HepG2 (cell line): Measurements from ENCODE around the gene DOCK2.

Source experiments
- EZH2 ChIP-seq: conservative IDR thresholded peaks from 2 replicates; pipeline ENCODE4 v1.6.1; 2012; ENCODE audit warnings: mild to moderate bottlenecking, low read depth, low read length, moderate library complexity
- KLF15 ChIP-seq: sonication (generic); formaldehyde crosslinking; IDR thresholded peaks from 2 replicates; pipeline ENCODE4 v1.8.1; 2023; ENCODE audit warnings: borderline replicate concordance, mild to moderate bottlenecking, inconsistent platforms, missing genetic modification reagents, mixed read lengths
- MXI1 ChIP-seq: IDR thresholded peaks from 3 replicates; pipeline ENCODE4 v1.6.1; 2012; ENCODE audit warnings: low read depth, low read length, inconsistent platforms, borderline replicate concordance
- POLR2AphosphoS5 ChIP-seq: IDR thresholded peaks from 2 replicates; pipeline ENCODE4 v1.6.1; 2012; ENCODE audit warnings: low read depth, low read length
- ZNF263 ChIP-seq: sonication (generic); formaldehyde crosslinking; IDR thresholded peaks from 2 replicates; pipeline ENCODE4 v1.4.0; 2020; ENCODE audit warnings: missing genetic modification reagents
- ZNF547 ChIP-seq: sonication (generic); formaldehyde crosslinking; IDR thresholded peaks from 2 replicates; pipeline ENCODE4 v1.5.1; 2020; ENCODE audit warnings: mild to moderate bottlenecking, missing genetic modification reagents
- TF ChIP-seq, protein P1 (sequence below): sonication (generic); formaldehyde crosslinking; IDR thresholded peaks from 2 replicates; pipeline ENCODE4 v1.5.1; 2020; ENCODE audit warnings: mild to moderate bottlenecking, missing genetic modification reagents, borderline replicate concordance
- TF ChIP-seq, protein P2 (sequence below): sonication (generic); formaldehyde crosslinking; IDR thresholded peaks from 2 replicates; pipeline ENCODE4 v1.5.0; 2020; ENCODE audit warnings: missing genetic modification reagents

DNA sequence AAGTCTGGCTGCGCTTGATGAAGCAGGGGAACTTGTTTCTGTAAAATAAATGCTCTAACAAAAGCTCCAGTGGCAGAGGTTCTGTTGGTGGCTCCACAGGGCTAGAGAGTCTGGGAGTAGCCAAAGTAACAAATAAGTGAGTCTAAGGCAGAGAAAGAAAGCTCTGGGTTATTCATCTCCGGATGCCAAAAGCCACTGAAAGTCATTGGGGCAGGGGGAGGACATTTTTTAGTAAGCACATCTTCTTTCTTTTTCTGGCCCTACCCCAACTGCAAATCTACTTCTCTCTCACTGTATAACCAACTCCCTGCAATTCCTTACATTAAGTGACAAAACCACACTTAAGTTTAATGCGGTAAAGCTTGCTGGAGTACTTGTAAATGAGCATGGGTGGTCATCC lies 201.6 kb downstream of the DOCK2 start:
- TF ChIP-seq ZNF547 (CRISPR knock-in tag) (no peak), POLR2AphosphoS5 (no peak), EZH2 (no peak), KLF15 (CRISPR knock-in tag) (no peak), ZNF263 (CRISPR knock-in tag) (no peak), MXI1 (no peak)
- TF ChIP-seq, protein P1, sequence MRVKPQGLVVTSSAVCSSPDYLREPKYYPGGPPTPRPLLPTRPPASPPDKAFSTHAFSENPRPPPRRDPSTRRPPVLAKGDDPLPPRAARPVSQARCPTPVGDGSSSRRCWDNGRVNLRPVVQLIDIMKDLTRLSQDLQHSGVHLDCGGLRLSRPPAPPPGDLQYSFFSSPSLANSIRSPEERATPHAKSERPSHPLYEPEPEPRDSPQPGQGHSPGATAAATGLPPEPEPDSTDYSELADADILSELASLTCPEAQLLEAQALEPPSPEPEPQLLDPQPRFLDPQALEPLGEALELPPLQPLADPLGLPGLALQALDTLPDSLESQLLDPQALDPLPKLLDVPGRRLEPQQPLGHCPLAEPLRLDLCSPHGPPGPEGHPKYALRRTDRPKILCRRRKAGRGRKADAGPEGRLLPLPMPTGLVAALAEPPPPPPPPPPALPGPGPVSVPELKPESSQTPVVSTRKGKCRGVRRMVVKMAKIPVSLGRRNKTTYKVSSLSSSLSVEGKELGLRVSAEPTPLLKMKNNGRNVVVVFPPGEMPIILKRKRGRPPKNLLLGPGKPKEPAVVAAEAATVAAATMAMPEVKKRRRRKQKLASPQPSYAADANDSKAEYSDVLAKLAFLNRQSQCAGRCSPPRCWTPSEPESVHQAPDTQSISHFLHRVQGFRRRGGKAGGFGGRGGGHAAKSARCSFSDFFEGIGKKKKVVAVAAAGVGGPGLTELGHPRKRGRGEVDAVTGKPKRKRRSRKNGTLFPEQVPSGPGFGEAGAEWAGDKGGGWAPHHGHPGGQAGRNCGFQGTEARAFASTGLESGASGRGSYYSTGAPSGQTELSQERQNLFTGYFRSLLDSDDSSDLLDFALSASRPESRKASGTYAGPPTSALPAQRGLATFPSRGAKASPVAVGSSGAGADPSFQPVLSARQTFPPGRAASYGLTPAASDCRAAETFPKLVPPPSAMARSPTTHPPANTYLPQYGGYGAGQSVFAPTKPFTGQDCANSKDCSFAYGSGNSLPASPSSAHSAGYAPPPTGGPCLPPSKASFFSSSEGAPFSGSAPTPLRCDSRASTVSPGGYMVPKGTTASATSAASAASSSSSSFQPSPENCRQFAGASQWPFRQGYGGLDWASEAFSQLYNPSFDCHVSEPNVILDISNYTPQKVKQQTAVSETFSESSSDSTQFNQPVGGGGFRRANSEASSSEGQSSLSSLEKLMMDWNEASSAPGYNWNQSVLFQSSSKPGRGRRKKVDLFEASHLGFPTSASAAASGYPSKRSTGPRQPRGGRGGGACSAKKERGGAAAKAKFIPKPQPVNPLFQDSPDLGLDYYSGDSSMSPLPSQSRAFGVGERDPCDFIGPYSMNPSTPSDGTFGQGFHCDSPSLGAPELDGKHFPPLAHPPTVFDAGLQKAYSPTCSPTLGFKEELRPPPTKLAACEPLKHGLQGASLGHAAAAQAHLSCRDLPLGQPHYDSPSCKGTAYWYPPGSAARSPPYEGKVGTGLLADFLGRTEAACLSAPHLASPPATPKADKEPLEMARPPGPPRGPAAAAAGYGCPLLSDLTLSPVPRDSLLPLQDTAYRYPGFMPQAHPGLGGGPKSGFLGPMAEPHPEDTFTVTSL (CRISPR knock-in tag), result no peak
- TF ChIP-seq, protein P2, sequence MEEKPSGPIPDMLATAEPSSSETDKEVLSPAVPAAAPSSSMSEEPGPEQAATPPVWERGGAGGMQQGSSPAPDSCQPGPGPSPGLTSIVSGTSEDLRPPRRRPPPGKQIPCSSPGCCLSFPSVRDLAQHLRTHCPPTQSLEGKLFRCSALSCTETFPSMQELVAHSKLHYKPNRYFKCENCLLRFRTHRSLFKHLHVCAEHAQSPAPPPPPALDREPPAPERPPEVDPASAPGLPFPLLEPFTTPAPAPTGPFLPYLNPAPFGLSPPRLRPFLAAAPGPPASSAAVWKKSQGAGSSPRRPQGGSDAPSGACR (CRISPR knock-in tag), result no peak
